Measurements from ENCODE around the gene ADAMTS12. TPM values are rescaled to one million over a fixed set of nuclear protein-coding genes. Genes with fewer than 3 reads are reported as not detected.

Gene ADAMTS12
- total RNA-seq, 1 experiment from 2014 or later: 6.2 TPM

DNA sequence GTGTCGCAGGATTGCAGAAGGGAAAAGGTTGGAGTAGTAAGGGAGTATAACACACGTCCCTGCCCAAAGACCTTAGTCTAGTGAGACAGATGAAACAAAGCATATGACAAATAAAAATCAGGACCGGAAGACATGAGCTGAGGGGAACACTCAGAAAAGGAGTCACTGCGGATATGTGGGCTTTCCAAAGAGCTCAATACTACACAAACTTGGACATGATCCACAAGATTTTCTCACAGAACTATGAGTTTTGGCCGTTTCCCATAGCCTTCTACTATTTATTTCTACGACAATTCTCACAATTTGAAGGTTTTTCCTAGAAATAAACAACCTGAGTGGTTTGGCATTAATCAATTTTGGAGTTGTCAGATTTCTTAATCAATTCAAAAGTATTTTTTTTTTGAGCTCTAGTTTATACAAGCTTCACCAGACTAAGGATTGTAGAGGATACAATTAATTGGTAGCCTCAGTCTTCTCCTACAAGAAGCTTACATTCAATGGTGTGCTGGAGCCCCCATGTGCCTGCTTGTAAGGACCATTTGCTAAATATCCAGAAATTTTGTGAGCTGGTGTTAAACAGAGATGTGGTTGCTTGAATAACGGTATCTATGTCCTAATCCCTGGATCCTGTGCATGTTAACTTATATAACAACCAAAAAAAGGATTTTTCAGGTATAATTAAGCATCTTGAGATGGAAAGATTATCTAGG, 91.4 kb downstream of the ADAMTS12 start:
- no peak for DNase-seq
- Histone ChIP-seq H3K9me3 (ENCODE audit: control insufficient read depth, low read depth, low read length) (no peaks in the 10 kb centered on the region), H3T11ph (ENCODE audit: low read length) (no peak overlapping the region), H3K14ac (ENCODE audit: insufficient read depth, low read length) (no peak overlapping the region), H3K9ac (ENCODE audit: extremely low read depth, insufficient read length, low read length) (no peak overlapping the region), H3K23me2 (ENCODE audit: insufficient read length, low read depth, low read length, poor library complexity, severe bottlenecking) (no peaks in the 10 kb centered on the region), H3K23ac (ENCODE audit: insufficient read length, low read depth, low read length) (no peak overlapping the region), H2AK5ac (ENCODE audit: insufficient read length, low read length) (no peak overlapping the region), H3K4me2 (ENCODE audit: insufficient read depth, insufficient read length, low read length) (no peak overlapping the region), H3K56ac (ENCODE audit: insufficient read length, low read depth, low read length) (no peak overlapping the region), H4K20me1 (ENCODE audit: control insufficient read depth, insufficient read depth, insufficient read length) (no peaks in the 10 kb centered on the region), H2AFZ (ENCODE audit: low read length) (no peak overlapping the region), H4K5ac (ENCODE audit: insufficient read length, low read depth, low read length) (no peak overlapping the region), H3K18ac (ENCODE audit: insufficient read length, low read depth, low read length) (no peak overlapping the region), H2BK12ac (ENCODE audit: insufficient read length, low read depth, low read length) (no peak overlapping the region), H3K79me1 (ENCODE audit: insufficient read depth, low read depth, low read length, poor library complexity, severe bottlenecking) (no peaks in the 10 kb centered on the region), H2BK15ac (ENCODE audit: low read depth, low read length) (no peak overlapping the region), H2BK120ac (ENCODE audit: low read depth, low read length, poor library complexity, severe bottlenecking) (no peak overlapping the region), H3K4ac (ENCODE audit: low read depth, low read length) (no peak overlapping the region), H2BK5ac (ENCODE audit: insufficient read length, low read length) (no peak overlapping the region), H3K27ac (ENCODE audit: insufficient read length, low read depth, low read length) (no peak overlapping the region), H4K8ac (replicated peaks; ENCODE audit: insufficient read length, low read depth, low read length) (no peak overlapping the region), H3K4me1 (ENCODE audit: insufficient read depth, low read length) (no peaks in the 10 kb centered on the region), H3K27me3 (ENCODE audit: insufficient read depth, low read length) (no peaks in the 10 kb centered on the region), H3K79me2 (ENCODE audit: insufficient read depth, low read length) (no peaks in the 10 kb centered on the region), H2BK20ac (ENCODE audit: low read depth, low read length, poor library complexity, severe bottlenecking) (no peak overlapping the region), H4K91ac (ENCODE audit: insufficient read length, low read depth, low read length) (no peak overlapping the region)
- WGBS (ENCODE audit: extremely low coverage, insufficient read length, low lambda C conversion rate): no CpG with 5 or more reads among the region's 7 CpGs
- Mint-ChIP-seq H3K27me3 (ENCODE audit: low read depth) (no peaks in the 10 kb centered on the region), H3K27ac (no peak overlapping the region), H3K36me3 (ENCODE audit: insufficient read depth in 1 of 3, low read depth in 3 of 3) (no peaks in the 10 kb centered on the region; a peak in 1 of 7 replicates), H3K9me3 (no peaks in the 10 kb centered on the region), H3K4me1 (peaks cover 9 to 12% of the 10 kb centered on the region in 2 experiments), H3K4me3 (no peak overlapping the region)
- TF ChIP-seq CTCF (conservative IDR thresholded peaks at IDR 0.05): no peak

Measured in H9 (cell line).